Measurements from ENCODE around the gene APLF.

- no peak for TF ChIP-seq CTCF (IDR thresholded peaks at IDR 0.05; ENCODE audit: poor library complexity)
- no peak for TF ChIP-seq EZH2 (IDR thresholded peaks at IDR 0.05; ENCODE audit: borderline replicate concordance)
These were observed 34.4 kb downstream of the APLF start for GRCh38 chr2:68501768-68502167.
